Measurements from ENCODE around the gene MPI. TPM values are rescaled to one million over a fixed set of nuclear protein-coding genes. Genes with fewer than 3 reads are reported as not detected.

Gene MPI
- total RNA-seq, 1 experiment from 2014 or later, result 30.8 TPM

DNA sequence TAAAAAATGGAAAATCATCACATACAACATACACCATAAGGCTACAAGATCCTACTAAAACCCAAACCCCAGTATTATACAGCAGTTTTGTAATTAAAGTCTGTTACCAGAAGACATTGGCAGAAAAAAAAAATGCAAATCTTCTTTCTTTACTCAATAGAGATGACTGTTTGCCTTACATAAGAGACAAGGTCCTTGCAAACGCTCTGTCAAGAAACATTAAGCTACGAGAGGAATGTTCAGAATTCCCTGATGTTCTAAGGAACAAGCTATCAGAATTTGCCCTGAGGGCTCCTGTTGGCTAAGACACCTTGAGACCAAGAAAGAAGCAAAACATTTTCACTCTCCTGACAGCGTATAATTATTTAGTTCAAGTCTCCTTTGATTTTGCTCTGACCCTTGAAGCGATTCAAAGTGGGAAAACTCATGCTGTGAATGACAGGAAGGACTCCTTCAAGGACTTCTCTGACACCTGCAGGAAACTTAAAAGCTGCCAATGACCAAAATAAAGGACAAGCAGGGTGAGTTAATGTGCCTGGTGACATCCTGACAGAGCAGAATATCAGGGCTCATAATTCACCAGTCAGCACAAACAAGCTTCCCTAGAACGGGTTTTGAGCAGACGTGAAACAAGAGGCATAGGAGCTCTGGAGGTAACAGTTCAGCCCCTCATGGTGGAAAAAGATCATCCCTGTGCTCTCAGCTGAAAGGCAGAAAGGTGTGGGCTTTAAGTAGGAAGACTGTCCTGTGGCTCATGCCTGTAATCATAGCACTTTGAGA lies 19.2 kb upstream of the MPI start:
- Mint-ChIP-seq H3K9me3 (ENCODE audit: unreplicated experiment) (no peaks in the 10 kb centered on the region), H3K27ac (ENCODE audit: low read depth, unreplicated experiment) (peak overlapping the region; percentile 79), H3K36me3 (ENCODE audit: insufficient read depth, unreplicated experiment) (peaks cover 16% of the 10 kb centered on the region), H3K4me3 (ENCODE audit: unreplicated experiment) (peak overlapping the region; percentile 70), H3K4me1 (ENCODE audit: insufficient read depth, unreplicated experiment) (peaks cover 36% of the 10 kb centered on the region), H3K27me3 (ENCODE audit: insufficient read depth, unreplicated experiment) (no peaks in the 10 kb centered on the region)
- POLR2A ChIA-PET, result interaction anchor here (0.6 to 2.9 kb wide), 15 partner anchors 11 to 472 kb away, joined by 3 to 29 read pairs (median 5); partner anchors contain the start of genes FAM219B, MPI and ULK3
- CTCF ChIA-PET, result interaction anchor here (0.6 to 2.4 kb wide), 13 partner anchors 15 to 560 kb away, joined by 3 to 24 read pairs (median 5); partner anchors contain the start of gene ULK3
- DNase-seq (ENCODE audit: unreplicated experiment), result peak; percentile 73
- intact Hi-C loops (cut with micrococcal nuclease), result no loop called here
- TF ChIP-seq, protein P1, sequence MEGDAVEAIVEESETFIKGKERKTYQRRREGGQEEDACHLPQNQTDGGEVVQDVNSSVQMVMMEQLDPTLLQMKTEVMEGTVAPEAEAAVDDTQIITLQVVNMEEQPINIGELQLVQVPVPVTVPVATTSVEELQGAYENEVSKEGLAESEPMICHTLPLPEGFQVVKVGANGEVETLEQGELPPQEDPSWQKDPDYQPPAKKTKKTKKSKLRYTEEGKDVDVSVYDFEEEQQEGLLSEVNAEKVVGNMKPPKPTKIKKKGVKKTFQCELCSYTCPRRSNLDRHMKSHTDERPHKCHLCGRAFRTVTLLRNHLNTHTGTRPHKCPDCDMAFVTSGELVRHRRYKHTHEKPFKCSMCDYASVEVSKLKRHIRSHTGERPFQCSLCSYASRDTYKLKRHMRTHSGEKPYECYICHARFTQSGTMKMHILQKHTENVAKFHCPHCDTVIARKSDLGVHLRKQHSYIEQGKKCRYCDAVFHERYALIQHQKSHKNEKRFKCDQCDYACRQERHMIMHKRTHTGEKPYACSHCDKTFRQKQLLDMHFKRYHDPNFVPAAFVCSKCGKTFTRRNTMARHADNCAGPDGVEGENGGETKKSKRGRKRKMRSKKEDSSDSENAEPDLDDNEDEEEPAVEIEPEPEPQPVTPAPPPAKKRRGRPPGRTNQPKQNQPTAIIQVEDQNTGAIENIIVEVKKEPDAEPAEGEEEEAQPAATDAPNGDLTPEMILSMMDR (IDR thresholded peaks at IDR 0.05; ENCODE audit: unreplicated experiment), result no peak
- no TSS peak for BruUV-seq (replicated peaks)

DNA sequence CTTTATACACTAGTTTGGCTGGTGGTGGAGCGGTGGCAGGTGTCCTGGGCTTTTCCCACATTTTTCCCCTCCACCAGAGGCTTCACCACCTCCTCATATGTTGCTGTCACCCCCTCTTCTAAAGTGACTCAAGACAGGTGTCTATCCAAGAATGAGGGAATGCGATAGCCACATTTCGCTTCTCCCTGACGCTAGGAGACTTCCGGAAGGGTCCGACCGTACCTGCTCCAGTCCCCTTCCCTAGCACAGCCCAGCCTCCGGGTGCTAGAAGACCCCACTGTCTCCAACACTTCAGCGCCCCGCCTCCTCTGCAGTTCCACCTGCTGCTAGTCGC lies 17.2 kb upstream of the MPI start:
- H3K4me3 Mint-ChIP-seq (ENCODE audit: unreplicated experiment), result peak overlapping the region; percentile 100
- intact Hi-C loops (cut with micrococcal nuclease), result loop anchor here (1.0 kb wide), 1 partner anchor 30 kb away; no protein-coding TSS in a partner anchor
- TF ChIP-seq, protein P1 (IDR thresholded peaks at IDR 0.05; ENCODE audit: unreplicated experiment), result no peak
- no peaks in the 10 kb centered on the region for H3K9me3 Mint-ChIP-seq (ENCODE audit: unreplicated experiment)
- ChIA-PET POLR2A (interaction anchor here (0.7 to 1.6 kb wide), 5 partner anchors 17 to 331 kb away, joined by 3 to 5 read pairs (median 3); partner anchors contain the start of genes FAM219B and MPI), CTCF (no interaction called here)
- H3K36me3 Mint-ChIP-seq (ENCODE audit: insufficient read depth, unreplicated experiment), result peaks cover 12% of the 10 kb centered on the region
- peak overlapping the region; percentile 95 for H3K27ac Mint-ChIP-seq (ENCODE audit: low read depth, unreplicated experiment)
- H3K27me3 Mint-ChIP-seq (ENCODE audit: insufficient read depth, unreplicated experiment), result no peaks in the 10 kb centered on the region
- DNase-seq (ENCODE audit: unreplicated experiment), result no peak
- TSS peak; percentile 42 for BruUV-seq (replicated peaks)
- peaks cover 27% of the 10 kb centered on the region for H3K4me1 Mint-ChIP-seq (ENCODE audit: insufficient read depth, unreplicated experiment)

DNA sequence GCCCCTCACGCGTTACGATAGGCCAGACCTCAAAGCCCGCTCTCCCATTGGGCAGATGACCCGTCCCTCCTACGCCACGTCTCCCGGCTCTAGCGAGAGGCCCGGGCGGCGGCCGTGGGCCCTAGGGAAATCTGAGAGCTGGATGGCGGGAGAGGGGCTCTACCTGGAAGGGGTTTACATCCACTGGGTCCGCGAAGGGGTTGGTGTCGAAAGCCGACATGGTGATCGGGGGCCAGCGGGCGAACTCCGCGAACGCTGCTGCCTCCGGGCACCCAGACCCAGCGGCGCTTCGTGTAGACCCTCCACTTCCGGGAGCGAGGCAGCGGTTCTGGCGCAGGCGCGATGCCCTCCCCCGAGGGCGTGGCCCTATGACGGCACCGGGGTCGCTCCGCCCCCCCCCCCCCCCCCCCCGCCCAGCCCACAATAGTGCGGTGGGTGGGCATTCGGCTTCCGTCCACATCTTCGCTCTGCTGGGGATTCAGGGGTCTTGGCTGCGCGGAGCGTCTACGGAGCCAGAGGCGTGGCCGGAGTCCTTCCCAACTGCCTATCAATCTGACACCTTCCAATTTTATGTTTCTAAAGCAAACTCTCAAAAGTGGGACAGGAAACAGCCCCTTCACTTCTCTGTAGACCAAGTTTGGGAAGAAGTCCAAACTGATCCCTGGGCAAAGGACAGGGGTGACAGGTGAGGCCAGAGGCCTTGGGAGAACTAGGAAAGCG lies 16.6 kb upstream of the MPI start, which contains the start of gene SCAMP2:
TSS of gene SCAMP2 (minus strand) at position 330 of the 720 bp plus-strand sequence. CDS start at position 220, 110 bp downstream.
- Mint-ChIP-seq H3K36me3 (ENCODE audit: insufficient read depth, unreplicated experiment) (peaks cover 12% of the 10 kb centered on the region), H3K27me3 (ENCODE audit: insufficient read depth, unreplicated experiment) (no peaks in the 10 kb centered on the region), H3K27ac (ENCODE audit: low read depth, unreplicated experiment) (peak within 1 kb of the TSS; percentile 95), H3K9me3 (ENCODE audit: unreplicated experiment) (no peaks in the 10 kb centered on the region), H3K4me1 (ENCODE audit: insufficient read depth, unreplicated experiment) (peaks cover 27% of the 10 kb centered on the region), H3K4me3 (ENCODE audit: unreplicated experiment) (peak within 1 kb of the TSS; percentile 100)
- ChIA-PET CTCF (interaction anchor here (0.8 to 1.1 kb wide), 2 partner anchors 28 to 30 kb away, joined by 3 to 4 read pairs; no protein-coding TSS in a partner anchor), POLR2A (interaction anchor here (0.7 to 1.6 kb wide), 7 partner anchors 11 to 331 kb away, joined by 3 to 6 read pairs (median 3); partner anchors contain the start of genes FAM219B and MPI)
- intact Hi-C loops (cut with micrococcal nuclease), result loop anchor here (1.0 kb wide), 1 partner anchor 31 kb away; no protein-coding TSS in a partner anchor
- TF ChIP-seq, protein P1 (IDR thresholded peaks at IDR 0.05; ENCODE audit: unreplicated experiment), result no peak
- peak; percentile 95 for DNase-seq (ENCODE audit: unreplicated experiment)
- BruUV-seq (replicated peaks), result no TSS peak
